ENCODE measurements around the gene WASL. TPM values are rescaled to one million over a fixed set of nuclear protein-coding genes. Genes with fewer than 3 reads are reported as not detected.

WASL gene
- total RNA-seq, 1 experiment from 2014 or later = 39.3 TPM

- no peaks in the 10 kb centered on the region for H3K23me2 ChIP-seq (ENCODE audit: insufficient read length, low read depth, low read length, poor library complexity, severe bottlenecking)
- H4K5ac ChIP-seq (ENCODE audit: insufficient read length, low read depth, low read length) = no peak overlapping the region
- no CpG with 5 or more reads among the region's 2 CpGs for WGBS (ENCODE audit: extremely low coverage, insufficient read length, low lambda C conversion rate)
- no peak overlapping the region for H4K8ac ChIP-seq (replicated peaks; ENCODE audit: insufficient read length, low read depth, low read length)
- H3K4ac ChIP-seq (ENCODE audit: low read depth, low read length) = no peak overlapping the region
- peaks cover 11 to 13% of the 10 kb centered on the region in 2 experiments for H3K4me1 Mint-ChIP-seq
- DNase-seq = no peak
- no peak overlapping the region for H2BK5ac ChIP-seq (ENCODE audit: insufficient read length, low read length)
- H3K27ac ChIP-seq (ENCODE audit: insufficient read length, low read depth, low read length) = no peak overlapping the region
- no peak overlapping the region for H2AFZ ChIP-seq (ENCODE audit: low read length)
- no peaks in the 10 kb centered on the region for H4K20me1 ChIP-seq (ENCODE audit: control insufficient read depth, insufficient read depth, insufficient read length)
- H3K79me2 ChIP-seq (ENCODE audit: insufficient read depth, low read length) = no peaks in the 10 kb centered on the region
- no peak overlapping the region for H4K91ac ChIP-seq (ENCODE audit: insufficient read length, low read depth, low read length)
- no peaks in the 10 kb centered on the region for H3K27me3 Mint-ChIP-seq (ENCODE audit: low read depth)
- H3K14ac ChIP-seq (ENCODE audit: insufficient read depth, low read length) = no peak overlapping the region
- no peaks in the 10 kb centered on the region for H3K9me3 ChIP-seq (ENCODE audit: control insufficient read depth, low read depth, low read length)
- H3K4me2 ChIP-seq (ENCODE audit: insufficient read depth, insufficient read length, low read length) = no peak overlapping the region
- H3K36me3 Mint-ChIP-seq (ENCODE audit: insufficient read depth in 1 of 3, low read depth in 3 of 3) = peaks cover 0 to 8% (median 0%) of the 10 kb centered on the region in 3 experiments; a peak in 3 of 7 replicates
- H3K4me1 ChIP-seq (ENCODE audit: insufficient read depth, low read length) = no peaks in the 10 kb centered on the region
- H3T11ph ChIP-seq (ENCODE audit: low read length) = no peak overlapping the region
- H3K23ac ChIP-seq (ENCODE audit: insufficient read length, low read depth, low read length) = no peak overlapping the region
- H3K27me3 ChIP-seq (ENCODE audit: insufficient read depth, low read length) = no peaks in the 10 kb centered on the region
- H3K9me3 Mint-ChIP-seq = no peaks in the 10 kb centered on the region
- H2BK12ac ChIP-seq (ENCODE audit: insufficient read length, low read depth, low read length) = no peak overlapping the region
- H2BK20ac ChIP-seq (ENCODE audit: low read depth, low read length, poor library complexity, severe bottlenecking) = no peak overlapping the region
- no peak overlapping the region for H2BK15ac ChIP-seq (ENCODE audit: low read depth, low read length)
- H3K79me1 ChIP-seq (ENCODE audit: insufficient read depth, low read depth, low read length, poor library complexity, severe bottlenecking) = no peaks in the 10 kb centered on the region
- no peak overlapping the region for H3K18ac ChIP-seq (ENCODE audit: insufficient read length, low read depth, low read length)
- no peak overlapping the region for H2AK5ac ChIP-seq (ENCODE audit: insufficient read length, low read length)
- H3K56ac ChIP-seq (ENCODE audit: insufficient read length, low read depth, low read length) = no peak overlapping the region
- no peak overlapping the region for H3K27ac Mint-ChIP-seq
- H3K4me3 Mint-ChIP-seq = no peak overlapping the region
- H3K9ac ChIP-seq (ENCODE audit: extremely low read depth, insufficient read length, low read length) = no peak overlapping the region
- no peak overlapping the region for H2BK120ac ChIP-seq (ENCODE audit: low read depth, low read length, poor library complexity, severe bottlenecking)
- TF ChIP-seq CTCF (conservative IDR thresholded peaks at IDR 0.05) = no peak
These were observed 71.6 kb downstream of the WASL start for GRCh38 chr7:123677061-123677715.
